SW480 (cell line): ENCODE data around the gene MICALL2.
"Not testable (repeated sequence)": the region's sequence is repeated elsewhere in the genome, so short reads cannot be mapped to it uniquely, and the experiment has no call there.

Experiments
- DNase-seq: peaks from one replicate; pipeline ENCODE4 v3.0.0-alpha.2; 2016; ENCODE audit warnings: low spot score

Gene MICALL2

GRCh38 chr7:1447551-1448244 is 11.6 kb downstream of the MICALL2 start:
- DNase-seq = no peak

- no peak for DNase-seq
Measured at GRCh38 chr7:1447112-1447511, 12.2 kb downstream of the MICALL2 start.

DNA sequence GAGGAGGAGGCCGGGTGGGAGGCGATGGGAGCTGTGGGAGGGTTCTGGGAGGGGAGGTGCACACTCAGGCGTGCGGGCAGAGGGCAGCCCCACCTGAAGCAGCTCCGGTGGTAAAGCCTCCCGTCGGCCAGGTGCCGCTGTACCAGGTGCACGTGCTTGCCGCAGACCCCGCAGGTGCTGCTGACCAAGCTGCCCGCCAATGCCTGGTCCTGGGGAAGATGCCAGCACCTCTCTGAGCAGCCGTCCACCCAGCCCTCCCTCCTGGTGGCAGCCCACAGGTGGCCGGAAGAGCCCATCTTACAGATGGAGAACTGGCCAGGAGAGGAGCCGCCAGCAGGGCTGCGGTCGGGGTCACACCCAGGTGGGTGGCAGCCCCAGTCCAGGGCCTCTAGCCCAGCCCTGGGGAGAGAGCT is 12.6 kb downstream of the MICALL2 start:
- peak; percentile 74 for DNase-seq

- not testable (repeated sequence) for DNase-seq
Measured at GRCh38 chr7:1446026-1446425, 13.2 kb downstream of the MICALL2 start.

- DNase-seq = no peak
Measured at GRCh38 chr7:1445341-1445740, 13.9 kb downstream of the MICALL2 start.

DNA sequence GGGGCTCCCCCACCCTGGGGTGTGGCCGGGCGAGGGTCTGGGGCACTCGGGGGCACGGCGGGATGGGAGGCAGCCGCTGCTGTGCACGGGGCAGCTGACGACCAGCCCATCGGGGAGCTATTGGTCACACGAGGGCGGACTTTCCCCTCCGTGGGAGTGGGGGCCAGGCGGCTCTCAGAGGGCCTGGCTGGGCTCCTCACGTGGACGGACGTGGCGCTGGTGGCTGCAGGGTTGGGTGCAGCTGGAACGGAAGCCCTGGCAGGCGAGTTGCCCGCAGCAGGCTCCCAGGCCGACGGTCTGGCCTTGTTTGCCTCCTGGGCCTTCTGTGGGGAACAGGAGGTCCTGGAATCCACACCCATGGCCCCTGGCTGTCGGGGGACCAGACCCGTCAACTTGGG is 14.3 kb downstream of the MICALL2 start:
- no peak for DNase-seq

GRCh38 chr7:1444214-1444924 is 14.9 kb downstream of the MICALL2 start:
- no peak for DNase-seq

DNA sequence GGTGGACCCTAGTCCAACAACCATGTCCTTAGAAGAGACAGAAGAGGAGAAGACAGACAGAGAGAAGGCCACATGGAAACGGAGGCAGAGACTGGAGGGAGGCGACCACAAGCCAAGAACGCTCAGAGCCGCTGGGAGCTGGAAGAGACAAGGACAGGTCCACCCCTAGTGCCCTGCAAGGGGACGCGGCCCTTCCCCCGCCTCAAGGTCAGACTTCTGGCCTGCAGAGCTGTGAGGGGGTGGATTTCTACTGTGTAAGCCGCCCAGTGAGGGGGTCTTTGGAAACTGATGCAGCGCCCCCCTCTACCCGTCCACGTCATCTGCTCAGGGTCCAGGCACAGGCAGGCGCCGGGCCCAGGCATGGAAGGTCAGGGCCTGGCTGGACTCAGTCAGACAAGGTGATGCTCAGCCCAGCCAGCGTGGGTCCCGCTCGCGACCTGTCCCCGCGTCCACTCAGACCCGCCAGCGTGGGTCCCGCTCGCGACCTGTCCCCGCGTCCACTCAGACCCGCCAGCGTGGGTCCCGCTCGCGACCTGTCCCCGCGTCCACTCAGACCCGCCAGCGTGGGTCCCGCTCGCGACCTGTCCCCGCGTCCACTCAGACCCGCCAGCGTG is 15.6 kb downstream of the MICALL2 start:
- DNase-seq = not testable (repeated sequence)

GRCh38 chr7:1442355-1443124 is 16.7 kb downstream of the MICALL2 start:
- no peak for DNase-seq

DNA sequence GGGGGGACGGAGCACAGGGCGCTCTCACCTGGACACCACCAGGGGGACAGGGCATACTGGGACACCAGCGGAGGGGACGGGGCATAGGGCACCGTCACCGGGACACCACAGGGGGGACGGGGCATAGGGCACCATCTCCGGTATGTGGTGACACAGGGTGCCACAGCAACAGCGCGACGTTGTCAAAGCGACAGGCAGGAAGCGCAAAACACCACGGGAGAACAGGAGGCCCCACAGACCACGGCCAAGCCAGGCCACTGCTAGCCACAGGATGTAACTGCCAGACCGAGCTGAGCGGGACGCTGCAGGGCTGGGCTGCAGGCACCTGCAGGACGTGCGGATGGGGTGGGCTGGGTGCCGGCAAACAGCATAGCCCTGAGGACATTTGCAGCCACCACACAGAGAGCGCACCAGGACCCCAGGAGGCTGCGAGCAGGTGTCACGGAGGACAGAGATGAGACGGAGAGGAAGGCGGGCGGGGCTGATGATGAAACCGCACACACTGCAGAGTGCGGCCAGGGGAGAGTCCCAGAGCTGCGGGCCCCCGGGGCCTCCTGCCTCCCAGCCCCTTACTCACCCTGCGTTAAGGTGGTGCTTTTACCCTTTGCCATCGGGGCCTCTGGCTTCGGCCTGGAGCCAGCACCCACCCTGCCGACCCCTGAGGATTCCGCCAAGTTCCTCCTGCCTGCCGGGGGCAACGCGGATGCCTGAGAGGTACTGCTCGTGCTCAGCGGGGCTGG is 17.5 kb downstream of the MICALL2 start:
- no peak for DNase-seq

- DNase-seq = no peak
Measured at GRCh38 chr7:1440620-1441019, 18.6 kb downstream of the MICALL2 start.

DNA sequence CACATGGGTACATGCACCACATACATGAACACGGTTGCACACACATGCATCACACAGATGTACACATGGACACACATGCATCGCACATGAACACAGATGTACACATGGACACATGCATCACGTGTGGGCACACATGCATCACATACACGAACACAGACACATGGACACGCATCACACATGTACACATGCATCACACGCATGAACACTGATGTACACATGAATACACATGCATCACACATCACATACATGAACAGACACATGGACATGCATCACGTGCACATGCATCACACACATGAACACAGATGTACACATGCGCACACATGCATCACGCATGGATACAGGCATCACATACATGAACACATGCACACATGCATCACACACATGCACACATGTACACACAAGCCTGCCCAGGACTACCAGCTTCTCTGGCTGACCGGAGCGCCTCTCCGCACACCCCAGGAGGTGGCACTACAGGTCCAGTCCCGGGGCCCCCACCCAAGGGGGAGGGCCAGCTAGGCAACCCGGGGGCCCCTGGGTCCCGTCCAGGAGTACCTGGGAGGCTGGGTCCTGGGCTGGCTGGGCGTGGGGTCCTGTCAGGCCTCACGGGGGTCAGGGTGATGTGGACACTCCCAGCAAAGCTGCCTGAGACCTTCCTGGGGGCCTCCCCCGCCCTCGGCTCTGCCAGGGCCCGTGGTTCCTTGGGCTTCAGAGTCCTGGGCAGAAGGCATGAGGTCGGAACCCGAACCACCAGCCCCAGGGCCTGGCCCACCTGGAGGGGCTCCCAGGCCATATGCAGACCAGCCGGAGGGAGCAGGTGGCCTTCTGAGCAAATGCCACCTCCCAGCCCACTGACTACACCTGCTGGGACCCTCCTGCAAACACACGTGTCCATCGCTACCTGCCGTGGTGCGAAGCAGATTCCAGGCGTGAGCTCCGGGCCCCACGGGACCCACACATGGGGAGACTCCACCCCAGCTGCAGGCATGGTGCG is 19.6 kb downstream of the MICALL2 start:
- no peak for DNase-seq

- DNase-seq = no peak
Measured at GRCh38 chr7:1438821-1439220, 20.4 kb downstream of the MICALL2 start.

DNA sequence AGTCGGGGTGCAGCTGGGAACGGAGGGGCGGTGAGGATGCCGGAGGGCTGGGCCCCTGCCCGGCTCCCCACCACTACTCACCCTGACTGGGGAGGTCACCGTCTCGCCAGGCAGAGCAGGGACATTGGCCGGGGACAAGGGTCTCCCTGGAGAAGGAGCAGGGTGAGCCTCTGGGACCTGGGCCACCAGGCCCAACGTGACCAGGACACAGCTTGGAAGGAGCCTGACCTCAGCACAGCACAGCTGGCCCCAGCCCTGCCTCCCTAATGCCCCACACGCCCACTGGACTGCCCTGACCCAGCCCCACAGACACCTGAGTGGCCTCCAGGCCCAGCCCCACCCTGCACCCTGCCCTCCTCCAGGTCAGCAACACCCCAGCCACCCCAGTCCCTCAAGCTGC is 21.1 kb downstream of the MICALL2 start:
- DNase-seq = no peak

GRCh38 chr7:1437155-1437880 is 22.0 kb downstream of the MICALL2 start:
- no peak for DNase-seq

DNA sequence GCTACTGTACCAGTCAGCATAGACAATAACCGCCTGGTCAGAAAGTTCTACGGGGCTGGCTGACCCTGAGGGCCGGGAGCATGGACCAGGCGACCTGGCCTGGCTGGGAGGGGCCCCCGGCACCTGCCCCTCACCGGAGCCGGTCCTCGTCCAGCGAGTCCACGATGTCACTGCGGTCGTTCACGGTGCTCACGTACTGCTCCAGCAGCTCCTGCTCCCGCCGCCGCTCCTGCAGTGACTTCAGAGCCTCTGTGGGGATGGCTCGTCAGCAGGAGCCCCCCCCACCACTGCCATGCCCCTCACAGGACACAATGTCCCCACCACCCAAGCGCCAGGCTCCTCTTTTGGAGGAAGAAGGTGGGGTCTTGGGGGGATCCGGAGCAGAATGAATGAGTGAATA is 22.7 kb downstream of the MICALL2 start:
- DNase-seq = no peak

DNA sequence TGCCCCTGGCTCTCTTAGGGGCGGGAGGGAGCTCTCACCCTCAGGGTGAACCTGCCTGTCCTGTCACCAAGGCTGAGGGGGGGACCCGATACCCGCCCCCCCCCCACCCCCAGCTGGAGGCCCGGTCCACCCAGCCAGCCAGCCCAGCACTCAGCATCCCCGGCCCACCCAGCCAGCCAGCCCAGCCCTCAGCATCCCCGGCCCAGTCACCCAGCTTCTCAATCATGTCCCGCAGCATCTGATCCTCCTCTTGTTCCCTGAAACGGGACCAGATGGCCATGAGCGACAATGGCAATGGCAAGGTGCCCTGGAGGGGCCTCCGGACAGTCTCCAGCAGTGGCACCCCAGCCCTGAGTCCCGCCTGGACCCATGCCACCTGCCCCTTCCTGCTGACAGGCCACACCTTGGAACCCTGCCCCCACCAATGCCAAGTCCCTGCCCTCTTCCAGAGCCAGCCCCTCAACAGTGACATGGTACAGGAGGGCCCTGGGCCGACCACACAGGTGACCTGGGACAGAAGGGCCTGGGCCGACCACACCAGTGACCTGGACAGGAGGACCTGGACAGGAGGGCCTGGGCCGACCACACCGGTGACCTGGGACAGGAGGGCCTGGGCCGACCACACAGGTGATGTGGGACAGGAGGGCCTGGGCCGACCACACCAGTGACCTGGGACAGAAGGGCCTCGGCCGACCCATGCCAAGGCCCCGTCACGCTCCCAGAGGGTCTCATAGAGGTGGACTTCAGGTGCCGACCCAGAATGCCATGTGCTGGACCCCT is 24.2 kb downstream of the MICALL2 start:
- no peak for DNase-seq

DNA sequence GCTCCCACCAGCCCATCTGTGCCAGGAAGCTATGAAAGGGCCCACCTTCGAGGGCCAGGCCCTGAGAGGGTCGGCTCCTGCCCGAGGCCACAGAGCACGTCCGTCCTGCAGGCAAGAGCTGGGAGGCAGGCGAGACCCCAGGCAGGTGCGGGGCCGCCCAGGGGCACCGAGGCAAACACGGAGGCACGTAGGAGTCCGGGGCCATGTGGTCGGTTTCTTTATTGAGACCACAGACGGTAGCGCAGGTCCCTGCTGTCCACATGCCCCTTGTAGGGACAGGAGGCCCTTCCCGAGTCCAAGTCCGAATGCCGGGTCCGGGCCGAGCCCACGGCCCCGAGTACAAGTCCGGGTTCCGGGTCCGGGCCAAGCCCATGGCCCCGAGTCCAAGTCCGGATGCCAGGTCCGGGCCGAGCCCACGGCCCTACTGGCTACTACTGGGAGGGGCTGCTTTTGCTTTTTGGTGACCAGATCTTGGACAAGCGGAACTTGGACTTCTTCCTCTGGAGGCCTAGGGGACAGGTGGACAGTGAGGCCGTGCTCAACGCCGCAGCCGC is 25.0 kb downstream of the MICALL2 start:
- DNase-seq = no peak
